Activated B cell treated with CpG ODN at 0.5 μM for 24 hours (primary cell): ENCODE results near the gene TUBB2A. TPM values are rescaled to one million over a fixed set of nuclear protein-coding genes. Genes with fewer than 3 reads are reported as not detected.
"Not testable (repeated sequence)": the region's sequence is repeated elsewhere in the genome, so short reads cannot be mapped to it uniquely, and the experiment has no call there.

Source experiments
- ATAC-seq: fragments of 200-7000 bp; cut with Tn5 transposase; one replicate; pipeline ENCODE4 v1.10.0; 2021; ENCODE audit warnings: low read depth, mild to moderate bottlenecking, moderate library complexity
- CTCF ChIA-PET: fragments of 350-600 bp; sonication (Branson Sonifier 250); formaldehyde crosslinking; loops from one replicate; lab custom pipeline; 2021; ENCODE audit warnings: antibody characterized with exemption; lab: Charles Lee
- POLR2A ChIA-PET: fragments of 350-600 bp; sonication (Branson Sonifier 250); formaldehyde crosslinking; loops from one replicate; lab custom pipeline; 2021; ENCODE audit warnings: antibody characterized with exemption; lab: Charles Lee
- DNase-seq: peaks from one replicate; pipeline ENCODE4 v3.0.0; 2022
- H3K27ac Mint-ChIP-seq: one replicate; pipeline ENCODE4 v1.8.0; 2020; ENCODE audit warnings: mixed read lengths
- H3K27me3 Mint-ChIP-seq: one replicate; pipeline ENCODE4 v1.8.0; 2021; ENCODE audit warnings: mixed read lengths
- H3K36me3 Mint-ChIP-seq: one replicate; pipeline ENCODE4 v1.8.0; 2021; ENCODE audit warnings: low read depth, mixed read lengths
- H3K4me1 Mint-ChIP-seq: one replicate; pipeline ENCODE4 v1.8.0; 2021; ENCODE audit warnings: mixed read lengths
- H3K4me3 Mint-ChIP-seq: one replicate; pipeline ENCODE4 v1.8.0; 2020; ENCODE audit warnings: mild to moderate bottlenecking, mixed read lengths
- H3K9me3 Mint-ChIP-seq: one replicate; pipeline ENCODE4 v1.8.0; 2020; ENCODE audit warnings: mixed read lengths
- intact Hi-C: fragments of 100-400 bp; cut with micrococcal nuclease; formaldehyde crosslinking; loops from one replicate; pipeline ENCODE4 v1.15.1; 2024
- total RNA-seq: library from RNA; stranded (reverse); gene quantifications from 2 replicates; pipeline ENCODE4 v1.2.3, GENCODE V29; 2022
- TF ChIP-seq, protein P1 (sequence below): fragments of 200-600 bp; IDR thresholded peaks from one replicate; pipeline ENCODE4 v1.8.0; 2022; ENCODE audit warnings: antibody characterized with exemption, mild to moderate bottlenecking

The TUBB2A gene
- total RNA-seq, 1 donor from 2014 or later, result 3.3 TPM

DNA sequence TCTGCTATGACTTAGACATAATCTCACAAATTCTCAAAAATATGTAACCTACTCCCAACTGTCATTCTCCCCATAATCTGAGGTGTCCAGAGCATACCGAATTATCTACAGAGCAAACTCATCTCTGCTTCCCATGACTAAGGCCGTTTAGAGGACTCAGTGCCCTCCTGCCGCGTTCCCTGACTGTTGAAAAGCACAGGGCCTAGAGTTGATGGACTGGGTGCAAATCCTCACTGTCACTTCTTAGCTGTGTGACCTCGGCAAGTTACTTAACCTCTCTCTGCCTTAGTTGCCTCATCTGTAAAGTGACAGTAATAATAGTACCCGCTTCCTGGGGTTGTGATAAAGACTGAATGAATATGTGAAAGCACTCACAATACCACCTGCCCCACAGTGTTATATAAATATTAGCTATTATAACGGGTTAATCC, 4.7 kb upstream of the TUBB2A start:
- Mint-ChIP-seq H3K9me3 (no peaks in the 10 kb centered on the region), H3K27ac (no peak overlapping the region), H3K4me1 (peaks cover 28% of the 10 kb centered on the region), H3K27me3 (no peaks in the 10 kb centered on the region), H3K4me3 (peak overlapping the region; percentile 81), H3K36me3 (no peaks in the 10 kb centered on the region)
- POLR2A ChIA-PET, result interaction anchor here (0.6 to 1.0 kb wide), 4 partner anchors 22 to 1300 kb away, joined by 3 to 7 read pairs (median 4); partner anchors contain the start of gene PSMG4
- intact Hi-C loops, result loop anchor here (1.0 to 2.0 kb wide), 4 partner anchors 47 to 857 kb away; partner anchors contain the start of genes PSMG4 and RIPK1
- CTCF ChIA-PET, result interaction anchor here (0.9 kb wide), 1 partner anchor 89 kb away, joined by 4 read pairs; no protein-coding TSS in a partner anchor
- TF ChIP-seq, protein P1, sequence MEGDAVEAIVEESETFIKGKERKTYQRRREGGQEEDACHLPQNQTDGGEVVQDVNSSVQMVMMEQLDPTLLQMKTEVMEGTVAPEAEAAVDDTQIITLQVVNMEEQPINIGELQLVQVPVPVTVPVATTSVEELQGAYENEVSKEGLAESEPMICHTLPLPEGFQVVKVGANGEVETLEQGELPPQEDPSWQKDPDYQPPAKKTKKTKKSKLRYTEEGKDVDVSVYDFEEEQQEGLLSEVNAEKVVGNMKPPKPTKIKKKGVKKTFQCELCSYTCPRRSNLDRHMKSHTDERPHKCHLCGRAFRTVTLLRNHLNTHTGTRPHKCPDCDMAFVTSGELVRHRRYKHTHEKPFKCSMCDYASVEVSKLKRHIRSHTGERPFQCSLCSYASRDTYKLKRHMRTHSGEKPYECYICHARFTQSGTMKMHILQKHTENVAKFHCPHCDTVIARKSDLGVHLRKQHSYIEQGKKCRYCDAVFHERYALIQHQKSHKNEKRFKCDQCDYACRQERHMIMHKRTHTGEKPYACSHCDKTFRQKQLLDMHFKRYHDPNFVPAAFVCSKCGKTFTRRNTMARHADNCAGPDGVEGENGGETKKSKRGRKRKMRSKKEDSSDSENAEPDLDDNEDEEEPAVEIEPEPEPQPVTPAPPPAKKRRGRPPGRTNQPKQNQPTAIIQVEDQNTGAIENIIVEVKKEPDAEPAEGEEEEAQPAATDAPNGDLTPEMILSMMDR, result no peak
- ATAC-seq (no peak), DNase-seq (no peak)

DNA sequence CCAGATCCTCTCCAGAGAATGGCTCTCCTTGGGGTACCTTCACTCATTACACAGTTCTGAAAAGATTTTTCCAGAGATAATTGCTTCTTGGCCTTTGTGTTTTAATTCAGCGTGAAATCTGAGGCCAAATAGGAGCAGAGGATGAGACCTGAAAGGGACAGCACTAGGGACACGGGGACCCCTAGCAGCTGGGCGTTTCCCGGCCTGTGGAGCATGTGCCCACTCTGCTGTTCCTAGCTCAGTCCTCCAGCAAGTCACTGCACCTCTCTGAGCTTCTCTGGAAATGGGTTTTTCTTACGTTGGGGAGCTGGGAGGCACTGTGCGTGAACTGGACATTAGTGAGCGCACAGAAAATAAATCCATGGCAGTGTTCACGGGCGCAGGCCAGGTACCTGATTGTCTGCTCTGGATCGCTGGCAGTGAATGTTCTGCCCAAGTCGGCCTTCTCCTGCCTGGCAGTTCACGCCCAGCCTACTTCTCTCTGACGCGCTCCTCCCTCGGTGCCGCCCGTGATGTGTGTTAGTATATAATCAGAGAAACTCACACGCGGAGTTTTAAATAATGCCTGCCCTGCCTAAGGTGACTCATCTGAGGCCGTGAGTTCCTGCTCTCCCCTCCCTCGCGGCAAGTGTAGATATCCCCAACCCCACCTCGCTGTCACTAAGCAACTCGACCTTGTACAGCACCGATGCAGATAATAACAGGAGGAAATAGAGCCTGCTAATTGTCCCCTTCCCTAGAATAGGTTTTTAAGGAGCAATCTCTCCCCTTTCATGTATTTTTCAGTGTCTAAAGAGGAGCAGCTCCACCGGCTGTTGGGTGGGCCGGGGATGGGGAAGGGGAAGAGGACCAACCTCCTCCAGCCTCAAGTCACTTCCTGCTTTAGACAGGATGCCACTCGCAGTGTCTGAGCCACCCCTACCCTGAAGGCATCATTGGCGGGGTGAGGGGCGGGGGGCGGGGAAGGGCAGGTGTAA, 2.7 kb upstream of the TUBB2A start:
- TF ChIP-seq, protein P1, result no peak
- intact Hi-C loops, result loop anchor here (5.0 kb wide), 1 partner anchor 587 kb away; no protein-coding TSS in a partner anchor
- Mint-ChIP-seq H3K27me3 (peaks cover 3% of the 10 kb centered on the region), H3K4me3 (no peak overlapping the region), H3K4me1 (peaks cover 36% of the 10 kb centered on the region), H3K9me3 (no peaks in the 10 kb centered on the region), H3K36me3 (no peaks in the 10 kb centered on the region), H3K27ac (peak overlapping the region; percentile 32)
- ChIA-PET CTCF (no interaction called here), POLR2A (interaction anchor here (0.9 kb wide), 1 partner anchor 393 kb away, joined by 3 read pairs; no protein-coding TSS in a partner anchor)
- DNase-seq (no peak), ATAC-seq (no peak)

DNA sequence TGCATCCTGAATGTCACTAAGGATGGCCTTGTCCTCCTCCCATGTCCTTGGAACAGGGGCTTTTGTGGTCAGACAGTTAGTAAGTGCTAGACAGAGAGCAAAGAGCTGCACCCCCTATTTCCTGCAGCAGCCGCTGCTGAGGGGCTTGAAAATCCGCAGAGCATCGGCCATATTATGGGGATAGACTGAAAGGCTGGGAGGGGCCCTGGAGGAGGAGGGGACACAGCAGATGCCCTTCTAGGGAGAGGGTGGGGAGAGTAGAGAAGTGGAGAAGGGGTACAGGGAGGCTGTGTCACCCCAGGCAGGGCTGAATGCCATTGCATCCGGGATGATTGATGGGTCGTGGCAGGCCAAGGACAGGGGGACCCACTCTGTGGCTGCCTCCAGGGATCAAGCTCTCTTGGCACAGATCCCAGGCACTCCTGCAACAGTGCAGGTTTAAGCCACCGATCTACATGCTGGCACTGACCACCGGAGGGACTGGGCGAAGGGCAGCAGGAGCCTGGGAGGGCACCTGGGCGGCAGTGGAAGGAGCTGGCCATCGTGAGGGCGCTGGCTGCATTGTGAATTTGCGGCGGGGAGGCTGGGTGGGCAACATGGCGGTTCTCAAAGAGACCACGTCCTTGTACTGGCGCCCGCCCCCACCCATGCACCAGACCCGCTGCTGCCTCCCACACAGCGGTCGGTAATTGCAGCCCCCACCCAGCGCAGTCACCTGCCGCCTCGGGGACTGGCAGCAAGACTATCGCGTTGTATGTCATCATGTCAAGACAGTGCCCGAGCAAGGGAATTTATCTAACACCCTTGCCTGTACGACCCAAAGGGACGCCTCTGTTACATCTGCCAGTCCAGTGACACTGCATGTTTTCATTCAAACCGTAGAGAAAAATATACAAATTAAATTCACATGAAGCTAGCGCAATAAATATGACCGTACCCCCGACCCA, 887 bp downstream of the TUBB2A start:
- DNase-seq (peak; percentile 27), ATAC-seq (peak; percentile 10)
- H3K27me3 Mint-ChIP-seq, H3K9me3 Mint-ChIP-seq, H3K36me3 Mint-ChIP-seq: not testable (repeated sequence)
- Mint-ChIP-seq H3K4me1 (peaks cover 26% of the 10 kb centered on the region), H3K4me3 (peak overlapping the region; percentile 85), H3K27ac (peak overlapping the region; percentile 63)
- ChIA-PET CTCF (interaction anchor here (0.6 to 1.3 kb wide), 5 partner anchors 30 to 105 kb away, joined by 3 to 5 read pairs (median 3); partner anchors contain the start of gene PSMG4), POLR2A (interaction anchor here (0.6 to 1.2 kb wide), 5 partner anchors 37 to 864 kb away, joined by 3 to 5 read pairs (median 4); partner anchors contain the start of genes BPHL and PSMG4)
- intact Hi-C loops, result loop anchor here (1.0 to 5.0 kb wide), 7 partner anchors 24 to 978 kb away; partner anchors contain the start of genes BPHL and ECI2

DNA sequence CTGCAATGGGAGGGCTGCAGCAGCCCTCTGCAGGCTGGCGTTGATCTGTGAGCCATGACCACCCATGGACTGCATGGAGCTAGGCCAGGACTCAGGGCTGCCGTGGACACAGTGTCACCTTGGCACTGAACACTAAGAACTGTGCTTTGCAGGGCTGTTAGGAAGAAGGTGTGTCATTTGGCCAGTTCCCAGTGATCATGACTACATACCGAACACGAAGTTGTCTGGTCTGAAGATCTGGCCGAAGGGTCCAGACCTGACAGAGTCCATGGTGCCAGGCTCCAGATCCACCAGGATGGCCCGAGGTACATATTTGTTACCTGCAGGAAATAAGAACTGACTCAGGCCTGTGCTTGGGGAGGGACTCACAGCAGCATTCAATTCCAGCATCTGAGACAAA, 1.9 kb downstream of the TUBB2A start:
- intact Hi-C loops, result loop anchor here (5.0 kb wide), 1 partner anchor 592 kb away; no protein-coding TSS in a partner anchor
- H3K27ac Mint-ChIP-seq, H3K27me3 Mint-ChIP-seq, H3K9me3 Mint-ChIP-seq, DNase-seq, POLR2A ChIA-PET, CTCF ChIA-PET, H3K36me3 Mint-ChIP-seq, ATAC-seq: not testable (repeated sequence)
- H3K4me3 Mint-ChIP-seq, result peak overlapping the region; percentile 42
- peaks cover 21% of the 10 kb centered on the region for H3K4me1 Mint-ChIP-seq

DNA sequence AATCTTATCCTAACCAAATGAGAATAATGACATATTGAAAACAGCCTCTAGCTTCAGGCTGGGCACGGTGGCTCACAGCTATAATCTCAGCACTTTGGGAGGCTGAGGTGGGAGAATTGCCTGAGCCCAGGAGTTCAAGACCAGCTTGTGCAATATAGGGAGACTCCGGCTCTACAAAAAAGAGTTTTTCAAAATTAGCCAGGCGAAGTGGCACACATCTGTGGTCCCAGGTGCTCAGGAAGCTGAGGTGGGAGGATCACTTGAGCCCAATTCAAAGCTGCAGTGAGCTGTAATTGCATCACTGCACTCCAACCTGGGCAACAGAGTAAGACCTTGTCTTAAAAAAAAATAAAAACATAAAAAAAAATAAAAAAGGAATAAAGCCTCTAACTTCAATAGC, 4.7 kb downstream of the TUBB2A start:
- intact Hi-C loops, result no loop called here
- CTCF ChIA-PET, result no interaction called here
- no peaks in the 10 kb centered on the region for H3K9me3 Mint-ChIP-seq
- peaks cover 12% of the 10 kb centered on the region for H3K4me1 Mint-ChIP-seq
- H3K4me3 Mint-ChIP-seq, result no peak overlapping the region
- TF ChIP-seq, protein P1, result no peak
- ATAC-seq, result no peak
- peaks cover 3% of the 10 kb centered on the region for H3K27me3 Mint-ChIP-seq
- no peak overlapping the region for H3K27ac Mint-ChIP-seq
- DNase-seq, result no peak
- H3K36me3 Mint-ChIP-seq, result peaks cover 3% of the 10 kb centered on the region
- POLR2A ChIA-PET, result no interaction called here
